HEK293 (cell line): ENCODE measurements around the gene PAQR7.

Experiments used
- CTCF ChIA-PET: fragments of 350-600 bp; formaldehyde crosslinking; extraction: SDS; loops from one replicate; lab custom pipeline; 2021; ENCODE audit warnings: antibody characterized with exemption; lab: Yijun Ruan, JAX
- POLR2A ChIA-PET: fragments of 300-600 bp; formaldehyde crosslinking; extraction: SDS; loops from one replicate; lab custom pipeline; 2020; ENCODE audit warnings: antibody characterized with exemption, inconsistent platforms; lab: Yijun Ruan, JAX
- H3K27ac ChIP-seq: fragments of 200-500 bp; sonication (Bioruptor generic); 2 replicates; pipeline ENCODE4 v1.5.1; 2014; ENCODE audit warnings: low read depth, low read length, control low read depth, inconsistent platforms; ENCODE audit errors: extremely low read depth
- H3K36me3 ChIP-seq, 2 experiments: fragments of 200-500 bp in 1 of 2; sonication (Bioruptor generic) in 1 of 2; 1 replicate in 1 of 2; 2 replicates in 1 of 2; pipeline ENCODE4 v1.5.1; 2014 to 2017; ENCODE audit warnings: inconsistent platforms in 2 of 2, low read length in 2 of 2; ENCODE audit not compliant: control insufficient read depth in 2 of 2, insufficient read depth in 1 of 2
- H3K4me1 ChIP-seq: fragments of 200-500 bp; sonication (Bioruptor generic); 2 replicates; pipeline ENCODE4 v1.5.1; 2014; ENCODE audit warnings: mild to moderate bottlenecking, low read length, inconsistent platforms; ENCODE audit not compliant: control insufficient read depth, insufficient read depth
- H3K4me3 ChIP-seq: 2 replicates; pipeline ENCODE4 v1.5.1; 2011; ENCODE audit warnings: low read depth, mild to moderate bottlenecking, control low read depth, low read length, moderate library complexity
- H3K9me3 ChIP-seq: fragments of 200-500 bp; sonication (Bioruptor generic); 2 replicates; pipeline ENCODE4 v1.5.1; 2014; ENCODE audit warnings: low read depth, low read length, inconsistent platforms; ENCODE audit not compliant: control insufficient read depth, insufficient read depth
- AEBP2 ChIP-seq: fragments of 450-650 bp; formaldehyde crosslinking; IDR thresholded peaks from 2 replicates; pipeline ENCODE4 v1.5.1; 2016; ENCODE audit warnings: missing biosample characterization, missing genetic modification characterization, borderline replicate concordance
- ATF2 ChIP-seq: fragments of 450-650 bp; formaldehyde crosslinking; IDR thresholded peaks from 2 replicates; pipeline ENCODE4 v1.5.1; 2016; ENCODE audit warnings: missing biosample characterization, missing genetic modification characterization, low read depth
- PRDM1 ChIP-seq: fragments of 450-650 bp; formaldehyde crosslinking; IDR thresholded peaks from 2 replicates; pipeline ENCODE4; 2016; ENCODE audit warnings: missing biosample characterization, missing genetic modification characterization
- SCRT2 ChIP-seq: fragments of 450-650 bp; formaldehyde crosslinking; IDR thresholded peaks from 2 replicates; pipeline ENCODE4 v1.5.1; 2016; ENCODE audit warnings: missing biosample characterization, missing genetic modification characterization
- YY2 ChIP-seq: fragments of 450-650 bp; formaldehyde crosslinking; IDR thresholded peaks from 2 replicates; pipeline ENCODE4 v1.5.1; 2016; ENCODE audit warnings: missing biosample characterization, missing genetic modification characterization
- ZBTB21 ChIP-seq: fragments of 450-650 bp; formaldehyde crosslinking; IDR thresholded peaks from 2 replicates; pipeline ENCODE4 v1.5.1; 2017; ENCODE audit warnings: missing biosample characterization, missing genetic modification characterization
- ZBTB7A ChIP-seq: fragments of 450-650 bp; formaldehyde crosslinking; IDR thresholded peaks from 2 replicates; pipeline ENCODE4 v1.5.1; 2016; ENCODE audit warnings: low read depth, missing biosample characterization, missing genetic modification characterization
- ZNF133 ChIP-seq: fragments of 450-650 bp; formaldehyde crosslinking; IDR thresholded peaks from 2 replicates; pipeline ENCODE4 v1.5.1; 2016; ENCODE audit warnings: missing biosample characterization, missing genetic modification characterization
- ZNF155 ChIP-seq: fragments of 450-650 bp; formaldehyde crosslinking; IDR thresholded peaks from 2 replicates; pipeline ENCODE4 v1.5.1; 2016; ENCODE audit warnings: missing biosample characterization, missing genetic modification characterization
- ZNF174 ChIP-seq: fragments of 450-650 bp; formaldehyde crosslinking; IDR thresholded peaks from 2 replicates; pipeline ENCODE4 v1.5.0; 2017; ENCODE audit warnings: missing biosample characterization, mild to moderate bottlenecking, missing genetic modification characterization
- ZNF202 ChIP-seq: fragments of 450-650 bp; formaldehyde crosslinking; IDR thresholded peaks from 2 replicates; pipeline ENCODE4 v1.5.1; 2016; ENCODE audit warnings: missing biosample characterization, missing genetic modification characterization, borderline replicate concordance
- ZNF23 ChIP-seq: fragments of 450-650 bp; formaldehyde crosslinking; IDR thresholded peaks from 2 replicates; pipeline ENCODE4 v1.5.1; 2016; ENCODE audit warnings: missing biosample characterization, missing genetic modification characterization, borderline replicate concordance
- ZNF280C ChIP-seq: fragments of 450-650 bp; formaldehyde crosslinking; IDR thresholded peaks from 2 replicates; pipeline ENCODE4 v1.5.1; 2016; ENCODE audit warnings: missing biosample characterization, missing genetic modification characterization
- ZNF302 ChIP-seq: fragments of 450-650 bp; formaldehyde crosslinking; IDR thresholded peaks from 2 replicates; pipeline ENCODE4 v1.5.1; 2016; ENCODE audit warnings: missing biosample characterization, missing genetic modification characterization, low read depth
- ZNF366 ChIP-seq: fragments of 450-650 bp; formaldehyde crosslinking; conservative IDR thresholded peaks from 2 replicates; pipeline ENCODE4 v1.5.1; 2016; ENCODE audit warnings: missing biosample characterization, missing genetic modification characterization
- ZNF426 ChIP-seq: fragments of 450-650 bp; formaldehyde crosslinking; IDR thresholded peaks from 2 replicates; pipeline ENCODE4 v1.5.1; 2017; ENCODE audit warnings: missing biosample characterization, missing genetic modification characterization, mild to moderate bottlenecking, inconsistent platforms, moderate library complexity
- ZNF514 ChIP-seq: fragments of 450-650 bp; formaldehyde crosslinking; IDR thresholded peaks from 2 replicates; pipeline ENCODE4 v1.5.1; 2016; ENCODE audit warnings: missing biosample characterization, missing genetic modification characterization
- ZNF580 ChIP-seq: fragments of 450-650 bp; formaldehyde crosslinking; IDR thresholded peaks from 2 replicates; pipeline ENCODE4 v1.5.1; 2016; ENCODE audit warnings: missing biosample characterization, missing genetic modification characterization
- ZNF623 ChIP-seq: fragments of 450-650 bp; formaldehyde crosslinking; IDR thresholded peaks from 2 replicates; pipeline ENCODE4 v1.5.1; 2016; ENCODE audit warnings: missing biosample characterization, missing genetic modification characterization
- ZNF639 ChIP-seq: fragments of 450-650 bp; formaldehyde crosslinking; IDR thresholded peaks from 2 replicates; pipeline ENCODE4 v1.5.1; 2016; ENCODE audit warnings: missing biosample characterization, missing genetic modification characterization
- ZNF704 ChIP-seq: fragments of 450-650 bp; formaldehyde crosslinking; IDR thresholded peaks from 2 replicates; pipeline ENCODE4 v1.5.1; 2016; ENCODE audit warnings: missing biosample characterization, missing genetic modification characterization
- ZNF785 ChIP-seq: fragments of 450-650 bp; formaldehyde crosslinking; IDR thresholded peaks from 2 replicates; pipeline ENCODE4 v1.5.1; 2016; ENCODE audit warnings: missing biosample characterization, missing genetic modification characterization

PAQR7 gene

GRCh38 chr1:25876693-25877077, 1.2 kb upstream of the PAQR7 start:
- POLR2A ChIA-PET, result no interaction called here
- no peaks in the 10 kb centered on the region for H3K4me1 ChIP-seq
- TF ChIP-seq ZNF426 (no peak), ZBTB21 (no peak), SCRT2 (tag by site-specific recombination) (peak; percentile 38; the same call in 1 of the 2 replicates), PRDM1 (tag by site-specific recombination) (peak; percentile 98), ZNF366 (peak; percentile 44; the same call in 1 of the 2 replicates), ZNF580 (tag by site-specific recombination) (no peak), ATF2 (tag by site-specific recombination) (no peak), ZNF623 (tag by site-specific recombination) (no peak), ZNF280C (tag by site-specific recombination) (no peak), YY2 (tag by site-specific recombination) (no peak), ZNF174 (no peak), ZBTB7A (no peak), AEBP2 (no peak), ZNF23 (tag by site-specific recombination) (no peak), ZNF514 (tag by site-specific recombination) (no peak), ZNF785 (tag by site-specific recombination) (no peak), ZNF133 (no peak), ZNF202 (tag by site-specific recombination) (no peak), ZNF302 (no peak), ZNF704 (tag by site-specific recombination) (no peak), ZNF155 (tag by site-specific recombination) (no peak), ZNF639 (tag by site-specific recombination) (no peak)

More at GRCh38 chr1:25876693-25877077, 1.2 kb upstream of the PAQR7 start:
- no peak overlapping the region for H3K4me3 ChIP-seq
- H3K9me3 ChIP-seq, result no peaks in the 10 kb centered on the region
- H3K36me3 ChIP-seq, result no peaks in the 10 kb centered on the region
- H3K27ac ChIP-seq, result no peak overlapping the region
- CTCF ChIA-PET, result interaction anchor here (0.6 to 0.7 kb wide), 2 partner anchors 66 to 68 kb away, joined by 3 read pairs; no protein-coding TSS in a partner anchor
